SU-DHL-6 (cell line): ENCODE results near the gene PDLIM5.

Experiments
- EZH2phosphoT487 ChIP-seq: fragments of 200-600 bp; sonication (generic), shearing (Covaris generic); conservative IDR thresholded peaks from 2 replicates; pipeline ENCODE4 v1.6.1; 2018; ENCODE audit warnings: mild to moderate bottlenecking, antibody characterized with exemption, low read length, moderate library complexity, mixed read lengths
- TF ChIP-seq, protein P1 (sequence below): fragments of 200-600 bp; sonication (generic); IDR thresholded peaks from one replicate; pipeline ENCODE4 v1.5.1; 2017; ENCODE audit warnings: antibody characterized with exemption, mild to moderate bottlenecking, low read length, moderate library complexity; ENCODE audit not compliant: insufficient read depth, poor library complexity, severe bottlenecking

DNA sequence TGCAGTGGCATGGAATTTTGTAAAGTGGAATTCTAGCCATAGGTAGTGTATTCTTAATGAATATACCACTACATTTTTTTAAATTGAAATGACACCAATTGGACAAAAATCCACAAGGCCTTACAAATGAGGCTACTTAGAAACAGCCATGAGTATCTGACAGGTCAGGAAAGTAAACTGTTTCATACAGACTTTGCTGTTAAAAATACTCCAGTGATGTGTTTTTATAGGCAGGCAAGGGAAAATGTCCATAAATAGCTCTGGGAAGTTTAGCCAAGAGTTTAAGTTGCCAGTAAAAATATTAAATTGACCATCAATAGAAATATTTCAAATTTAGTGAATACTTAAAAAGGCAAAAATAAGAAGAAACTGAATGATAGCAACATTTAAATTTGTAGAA, 41.8 kb upstream of the PDLIM5 start:
- TF ChIP-seq, protein P1, sequence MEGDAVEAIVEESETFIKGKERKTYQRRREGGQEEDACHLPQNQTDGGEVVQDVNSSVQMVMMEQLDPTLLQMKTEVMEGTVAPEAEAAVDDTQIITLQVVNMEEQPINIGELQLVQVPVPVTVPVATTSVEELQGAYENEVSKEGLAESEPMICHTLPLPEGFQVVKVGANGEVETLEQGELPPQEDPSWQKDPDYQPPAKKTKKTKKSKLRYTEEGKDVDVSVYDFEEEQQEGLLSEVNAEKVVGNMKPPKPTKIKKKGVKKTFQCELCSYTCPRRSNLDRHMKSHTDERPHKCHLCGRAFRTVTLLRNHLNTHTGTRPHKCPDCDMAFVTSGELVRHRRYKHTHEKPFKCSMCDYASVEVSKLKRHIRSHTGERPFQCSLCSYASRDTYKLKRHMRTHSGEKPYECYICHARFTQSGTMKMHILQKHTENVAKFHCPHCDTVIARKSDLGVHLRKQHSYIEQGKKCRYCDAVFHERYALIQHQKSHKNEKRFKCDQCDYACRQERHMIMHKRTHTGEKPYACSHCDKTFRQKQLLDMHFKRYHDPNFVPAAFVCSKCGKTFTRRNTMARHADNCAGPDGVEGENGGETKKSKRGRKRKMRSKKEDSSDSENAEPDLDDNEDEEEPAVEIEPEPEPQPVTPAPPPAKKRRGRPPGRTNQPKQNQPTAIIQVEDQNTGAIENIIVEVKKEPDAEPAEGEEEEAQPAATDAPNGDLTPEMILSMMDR: no peak
- TF ChIP-seq EZH2phosphoT487: no peak
